Glomerular visceral epithelial cell (primary cell): ENCODE results near the gene TRAPPC1.
"Not testable (repeated sequence)": the region's sequence is repeated elsewhere in the genome, so short reads cannot be mapped to it uniquely, and the experiment has no call there.

Source experiments
- DNase-seq: peaks from one replicate; pipeline ENCODE4 v3.0.0-alpha.2; 2016; ENCODE audit errors: extremely low spot score

TRAPPC1 gene

GRCh38 chr17:7931709-7932482, at the start of gene TRAPPC1, which contains the start of gene CNTROB:
Gene TRAPPC1 (minus strand): TSS chr17:7931946. CDS start chr17:7931829, 117 bp downstream.
Gene CNTROB (plus strand): TSS chr17:7932206. CDS start chr17:7933080, 874 bp downstream.
- DNase-seq: peak; percentile 100

DNA sequence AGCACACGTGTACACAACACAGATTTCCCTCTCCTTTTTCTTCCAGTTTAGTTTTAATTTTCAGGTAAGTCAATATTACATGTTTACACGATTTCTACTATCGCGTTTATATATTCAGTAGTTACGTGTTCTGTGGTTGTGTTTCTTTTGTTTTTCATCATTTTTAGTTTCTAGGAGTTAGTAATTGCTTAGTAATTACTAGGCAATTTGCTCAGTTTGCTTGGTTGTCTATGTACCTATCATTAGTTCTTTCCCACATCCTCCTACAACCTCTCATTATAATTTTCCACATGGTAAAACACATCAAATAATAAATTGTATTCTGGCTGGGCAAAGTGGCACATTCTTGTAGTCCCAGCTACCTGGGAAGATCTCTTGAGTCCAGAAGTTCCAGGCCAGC, 46.1 kb upstream of the TRAPPC1 start:
- no peak for DNase-seq

DNA sequence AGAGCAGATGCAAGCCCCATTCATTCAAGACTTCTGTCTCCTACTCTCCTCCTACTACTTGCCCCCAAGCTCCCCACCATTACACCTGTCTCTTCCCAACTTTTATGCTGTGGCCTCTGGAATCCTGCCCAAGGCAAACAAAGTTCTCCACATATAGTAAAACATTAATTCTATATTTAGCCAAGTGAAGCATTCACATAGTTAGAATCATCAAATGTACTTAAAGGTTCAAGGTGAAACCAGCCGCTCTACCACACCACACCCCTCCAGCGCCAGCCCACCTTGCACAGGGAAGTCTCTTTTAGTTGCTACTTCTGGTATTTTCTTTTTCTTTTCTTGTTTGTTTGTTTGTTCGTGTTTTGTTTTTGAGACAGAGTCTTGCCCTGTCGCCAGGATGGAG, 45.3 kb upstream of the TRAPPC1 start:
- DNase-seq: no peak

- no peak for DNase-seq
These were observed 42.9 kb upstream of the TRAPPC1 start for GRCh38 chr17:7974638-7975131.

DNA sequence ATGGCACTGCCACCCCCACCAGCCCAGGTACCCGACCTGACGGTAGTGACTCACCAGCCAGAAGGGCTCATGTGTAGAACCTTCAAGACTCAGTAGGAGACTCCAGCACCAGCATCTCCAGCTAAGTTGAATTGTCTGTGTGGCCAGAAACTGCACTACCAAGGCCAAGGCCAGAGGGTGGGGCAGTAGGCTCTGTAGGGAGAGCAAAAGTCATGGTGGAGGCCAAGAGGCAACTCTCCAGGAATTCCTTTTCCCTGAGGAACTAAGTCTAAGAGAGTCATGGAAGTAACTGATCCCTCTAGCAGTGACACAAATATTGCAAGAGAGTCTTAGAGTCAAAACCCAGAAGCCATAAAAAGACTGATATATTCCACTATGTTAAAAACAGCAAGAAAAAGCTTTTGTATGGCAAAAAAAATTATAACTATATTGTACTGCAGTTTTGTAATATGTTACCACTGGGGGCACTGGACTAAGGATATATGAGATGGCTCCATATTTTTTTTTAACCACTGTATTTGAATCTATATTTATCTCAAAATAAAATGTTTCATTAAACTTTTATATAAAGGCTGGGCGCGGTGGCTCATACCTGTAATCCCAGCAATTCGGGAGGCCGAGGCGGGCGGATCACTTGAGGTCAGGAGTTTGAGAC, 40.5 kb upstream of the TRAPPC1 start:
- no peak for DNase-seq

GRCh38 chr17:7971651-7972050, 39.9 kb upstream of the TRAPPC1 start:
- no peak for DNase-seq

- no peak for DNase-seq
These were observed 37.7 kb upstream of the TRAPPC1 start for GRCh38 chr17:7969433-7969832.

DNA sequence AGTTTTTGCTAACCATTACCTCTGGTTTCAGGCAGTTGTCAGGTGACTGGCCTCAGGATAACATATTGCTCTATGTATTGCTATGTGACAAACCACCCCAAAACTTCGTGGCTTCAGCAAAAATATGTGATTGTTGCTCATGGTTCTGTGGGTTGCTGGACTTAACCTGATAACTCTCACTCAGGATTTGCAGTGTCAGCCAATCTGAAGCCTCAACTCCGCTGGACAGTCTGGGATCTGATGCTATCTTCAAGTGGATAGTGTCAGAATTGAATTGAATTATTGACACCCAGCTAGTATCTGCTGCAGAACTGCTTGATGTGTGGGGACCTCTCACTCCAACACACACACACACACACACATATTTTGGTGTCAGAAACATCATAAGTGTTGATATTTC, 36.0 kb upstream of the TRAPPC1 start:
- DNase-seq: no peak

DNA sequence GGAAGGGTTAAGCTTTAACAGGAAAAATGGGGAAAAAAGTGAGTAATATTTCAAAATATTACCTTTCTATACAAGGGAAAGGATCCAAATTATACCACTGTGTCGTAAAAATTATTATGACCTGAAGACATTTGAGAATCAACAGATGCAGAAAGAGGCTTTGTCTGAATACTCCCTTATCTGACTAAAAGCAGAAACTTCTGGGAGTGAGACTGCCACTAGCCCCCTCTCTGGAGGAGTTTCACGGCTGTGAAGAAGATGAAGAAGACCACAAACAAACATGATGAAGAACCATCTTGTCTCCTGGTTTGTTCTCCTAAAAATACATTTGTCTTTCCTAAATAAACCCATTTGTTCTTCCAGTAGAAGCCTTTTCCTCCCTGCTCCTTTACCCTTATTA, 29.7 kb upstream of the TRAPPC1 start:
- DNase-seq: no peak

DNA sequence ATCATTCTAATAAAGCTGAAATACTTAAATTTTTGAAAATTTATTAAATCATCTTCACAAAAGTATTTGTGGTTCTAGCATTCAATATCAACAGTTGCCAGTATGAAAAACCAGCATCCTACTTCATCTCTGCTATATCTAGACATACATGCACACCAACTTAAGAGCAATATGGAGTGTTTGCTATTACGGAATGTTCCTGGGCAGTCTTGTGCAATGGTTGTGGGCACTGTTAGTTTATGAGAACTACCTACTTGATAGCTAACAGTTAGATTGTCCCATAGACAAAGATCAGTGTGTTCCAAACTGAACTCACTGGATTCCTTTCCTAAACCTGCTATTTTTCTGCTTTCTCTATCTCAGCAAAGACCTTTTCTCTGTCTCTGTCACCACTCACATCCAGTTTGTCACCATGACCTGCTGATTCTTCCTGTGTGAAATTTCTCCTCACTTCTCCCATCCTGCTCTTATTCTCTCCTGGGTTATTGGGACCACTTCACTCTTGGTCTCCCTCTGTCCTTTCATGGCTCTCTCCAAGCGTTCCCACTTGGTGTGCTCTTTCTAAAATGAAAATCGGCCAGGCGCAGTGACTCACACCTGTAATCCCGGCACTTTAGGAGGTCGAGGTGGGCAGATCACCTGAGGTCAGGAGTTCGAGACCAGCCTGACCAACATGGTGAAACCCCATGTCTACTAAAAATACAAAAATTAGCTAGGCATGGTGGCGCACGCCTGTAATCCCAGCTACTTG, 27.9 kb upstream of the TRAPPC1 start:
- no peak for DNase-seq

GRCh38 chr17:7956228-7956965, 24.7 kb upstream of the TRAPPC1 start:
- no peak for DNase-seq

GRCh38 chr17:7955414-7956227, 23.9 kb upstream of the TRAPPC1 start:
- no peak for DNase-seq

- DNase-seq: not testable (repeated sequence)
These were observed 21.5 kb upstream of the TRAPPC1 start for GRCh38 chr17:7953266-7953665.

DNA sequence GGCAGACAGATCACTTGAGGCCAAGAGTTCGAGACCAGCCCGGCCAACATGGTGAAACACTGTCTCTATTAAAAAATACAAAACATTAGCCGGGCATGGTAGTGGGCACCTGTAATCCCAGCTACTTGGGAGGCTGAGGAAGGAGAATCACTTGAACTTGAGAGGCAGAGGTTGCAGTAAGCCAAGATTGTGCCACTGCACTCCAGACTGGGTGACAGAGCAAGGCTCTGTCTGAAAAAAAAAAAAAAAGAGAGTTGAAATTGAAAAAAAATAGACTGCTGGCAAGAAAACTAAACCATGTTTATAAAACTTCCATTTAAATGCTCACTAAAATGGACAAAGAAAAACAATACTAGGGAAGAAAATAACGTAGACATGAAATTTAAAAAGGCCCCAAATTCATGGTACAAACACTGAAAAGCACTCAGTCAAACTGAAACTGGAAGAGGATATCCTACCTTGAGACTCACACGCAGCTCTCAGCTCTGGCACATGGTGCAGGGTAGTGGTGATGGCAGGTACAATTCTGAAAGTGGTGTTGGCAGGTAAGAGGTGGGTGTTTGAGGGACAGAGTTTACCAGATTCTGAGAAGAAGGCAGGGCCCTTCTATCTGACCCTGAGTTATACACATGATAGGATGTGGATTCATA, 19.5 kb upstream of the TRAPPC1 start:
- no peak for DNase-seq

DNA sequence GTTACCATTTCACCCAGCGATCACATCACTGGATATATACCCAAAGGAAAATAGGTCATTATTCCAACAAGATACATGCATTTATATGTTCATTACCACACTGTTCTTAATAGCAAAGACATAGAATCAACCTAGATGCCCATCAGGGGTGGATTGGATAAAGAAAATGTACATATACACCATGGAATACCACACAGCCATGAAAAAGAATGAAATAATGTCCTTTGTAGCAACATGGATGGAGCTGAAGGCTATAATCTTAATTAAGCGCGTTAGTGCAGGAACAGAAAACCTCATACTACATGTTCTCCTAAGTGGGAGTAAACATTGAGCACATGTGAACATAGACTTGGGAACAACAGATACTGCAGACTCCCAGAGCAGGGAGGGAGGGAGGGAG, 18.8 kb upstream of the TRAPPC1 start:
- DNase-seq: no peak

DNA sequence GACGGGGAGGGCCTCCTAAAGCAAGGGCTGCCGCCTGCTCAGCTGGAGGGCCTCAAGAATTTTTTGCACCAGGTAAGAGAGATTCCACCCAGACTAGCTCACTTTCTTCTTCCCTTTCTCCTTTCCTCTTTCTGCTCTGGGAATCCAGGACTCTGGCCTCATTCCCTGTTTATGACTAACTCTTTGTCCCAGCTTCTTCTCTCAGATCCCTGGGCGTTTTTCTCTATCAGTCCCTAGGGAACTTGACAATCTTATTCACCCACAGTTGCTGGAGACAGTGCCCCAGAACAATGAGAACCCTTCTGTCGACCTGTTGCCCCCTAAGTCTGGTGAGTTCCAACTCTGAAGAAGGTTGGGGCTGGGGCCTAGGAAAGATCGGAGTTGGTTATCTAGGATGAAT, 15.9 kb upstream of the TRAPPC1 start:
- DNase-seq: no peak

- DNase-seq: no peak
These were observed 14.7 kb upstream of the TRAPPC1 start for GRCh38 chr17:7946441-7946840.

- no peak for DNase-seq
These were observed 13.9 kb upstream of the TRAPPC1 start for GRCh38 chr17:7945651-7946050.

DNA sequence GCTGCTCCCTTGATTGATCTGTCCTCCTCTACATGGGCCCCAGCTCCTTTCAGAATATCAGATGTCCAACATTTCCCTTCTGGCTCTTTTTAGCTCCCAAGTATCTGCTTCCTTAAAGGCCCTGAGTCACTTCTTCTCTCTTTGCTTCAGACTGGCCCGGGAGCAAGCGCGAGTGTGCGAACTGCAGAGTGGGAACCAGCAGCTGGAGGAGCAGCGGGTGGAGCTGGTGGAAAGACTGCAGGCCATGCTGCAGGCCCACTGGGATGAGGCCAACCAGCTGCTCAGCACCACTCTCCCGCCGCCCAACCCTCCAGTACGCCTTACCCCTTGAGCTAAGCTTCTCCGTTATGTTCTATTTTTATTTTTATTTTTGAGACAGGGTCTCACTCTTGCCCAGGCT, 12.6 kb upstream of the TRAPPC1 start:
- DNase-seq: no peak

GRCh38 chr17:7943291-7943690, 11.5 kb upstream of the TRAPPC1 start:
- DNase-seq: no peak
